ENCODE data around the gene ALG14.

DNA sequence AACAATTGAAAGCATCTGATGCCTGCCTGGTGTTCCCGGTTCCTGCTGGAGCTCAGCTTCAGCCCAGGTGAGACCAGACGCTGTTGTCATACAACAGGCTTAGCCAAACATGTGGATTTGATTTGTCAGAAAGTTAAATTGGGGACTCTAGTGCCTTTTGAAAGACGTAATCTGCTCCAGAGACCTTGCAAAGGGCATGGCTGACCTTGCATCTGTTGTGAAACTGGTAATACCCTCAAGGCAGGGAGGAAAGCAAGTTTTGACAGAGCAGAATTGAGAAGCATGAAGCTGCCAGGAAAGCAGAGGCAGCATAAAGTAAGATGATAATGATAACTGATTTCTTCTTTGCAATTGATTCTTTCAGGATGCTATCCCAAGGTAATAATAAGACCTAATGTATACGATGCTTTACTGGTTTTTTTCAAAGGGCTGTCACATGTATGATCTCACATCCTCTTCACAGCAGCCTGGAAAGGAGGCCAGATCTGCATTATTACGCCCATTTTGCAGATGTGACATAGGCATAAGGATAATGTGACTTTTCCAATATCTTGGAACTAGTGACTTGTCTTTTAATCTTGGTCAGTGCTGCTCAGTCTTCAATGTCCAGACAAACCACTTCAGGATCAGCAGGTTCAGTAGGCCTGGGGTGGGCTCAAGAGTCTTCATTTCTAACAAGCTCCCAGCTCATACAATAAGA lies 121.1 kb downstream of the ALG14 start:
- TF ChIP-seq MAX (IDR thresholded peaks at IDR 0.05; ENCODE audit: low read depth), result no peak
- peak; percentile 24; the same call in 1 of the 2 replicates for TF ChIP-seq POLR2AphosphoS5 (IDR thresholded peaks at IDR 0.05; ENCODE audit: low read depth, low read length)
- no peak for TF ChIP-seq CTCF (IDR thresholded peaks at IDR 0.05)
- TF ChIP-seq USF2 (IDR thresholded peaks at IDR 0.05; ENCODE audit: borderline replicate concordance, low read depth, low read length), result no peak
- TF ChIP-seq, protein P1, sequence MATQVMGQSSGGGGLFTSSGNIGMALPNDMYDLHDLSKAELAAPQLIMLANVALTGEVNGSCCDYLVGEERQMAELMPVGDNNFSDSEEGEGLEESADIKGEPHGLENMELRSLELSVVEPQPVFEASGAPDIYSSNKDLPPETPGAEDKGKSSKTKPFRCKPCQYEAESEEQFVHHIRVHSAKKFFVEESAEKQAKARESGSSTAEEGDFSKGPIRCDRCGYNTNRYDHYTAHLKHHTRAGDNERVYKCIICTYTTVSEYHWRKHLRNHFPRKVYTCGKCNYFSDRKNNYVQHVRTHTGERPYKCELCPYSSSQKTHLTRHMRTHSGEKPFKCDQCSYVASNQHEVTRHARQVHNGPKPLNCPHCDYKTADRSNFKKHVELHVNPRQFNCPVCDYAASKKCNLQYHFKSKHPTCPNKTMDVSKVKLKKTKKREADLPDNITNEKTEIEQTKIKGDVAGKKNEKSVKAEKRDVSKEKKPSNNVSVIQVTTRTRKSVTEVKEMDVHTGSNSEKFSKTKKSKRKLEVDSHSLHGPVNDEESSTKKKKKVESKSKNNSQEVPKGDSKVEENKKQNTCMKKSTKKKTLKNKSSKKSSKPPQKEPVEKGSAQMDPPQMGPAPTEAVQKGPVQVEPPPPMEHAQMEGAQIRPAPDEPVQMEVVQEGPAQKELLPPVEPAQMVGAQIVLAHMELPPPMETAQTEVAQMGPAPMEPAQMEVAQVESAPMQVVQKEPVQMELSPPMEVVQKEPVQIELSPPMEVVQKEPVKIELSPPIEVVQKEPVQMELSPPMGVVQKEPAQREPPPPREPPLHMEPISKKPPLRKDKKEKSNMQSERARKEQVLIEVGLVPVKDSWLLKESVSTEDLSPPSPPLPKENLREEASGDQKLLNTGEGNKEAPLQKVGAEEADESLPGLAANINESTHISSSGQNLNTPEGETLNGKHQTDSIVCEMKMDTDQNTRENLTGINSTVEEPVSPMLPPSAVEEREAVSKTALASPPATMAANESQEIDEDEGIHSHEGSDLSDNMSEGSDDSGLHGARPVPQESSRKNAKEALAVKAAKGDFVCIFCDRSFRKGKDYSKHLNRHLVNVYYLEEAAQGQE (IDR thresholded peaks at IDR 0.05; ENCODE audit: low read depth, low read length), result no peak
- peak; percentile 77; the same call in 1 of the 2 replicates for TF ChIP-seq MXI1 (IDR thresholded peaks at IDR 0.05; ENCODE audit: low read depth, low read length)
- no peak for TF ChIP-seq MEF2A (IDR thresholded peaks at IDR 0.05; ENCODE audit: borderline replicate concordance, low read depth)
- peak; percentile 36; the same call in 1 of the 2 replicates for TF ChIP-seq RAD21 (IDR thresholded peaks at IDR 0.05; ENCODE audit: low read length)
- TF ChIP-seq CHD2 (IDR thresholded peaks at IDR 0.05; ENCODE audit: low read length, partially characterized antibody), result peak; percentile 68
- TF ChIP-seq TAF1 (IDR thresholded peaks at IDR 0.05; ENCODE audit: borderline replicate concordance, low read depth, low read length), result no peak
- no peak for TF ChIP-seq FOSL2 (IDR thresholded peaks at IDR 0.05; ENCODE audit: borderline replicate concordance, low read depth)
- TF ChIP-seq USF1 (IDR thresholded peaks at IDR 0.05; ENCODE audit: borderline replicate concordance, low read depth), result no peak
- TF ChIP-seq ZBTB33 (IDR thresholded peaks at IDR 0.05; ENCODE audit: borderline replicate concordance, low read depth), result no peak
- TF ChIP-seq JUND (IDR thresholded peaks at IDR 0.05), result no peak

All from SK-N-SH (cell line).